Endothelial cell (in vitro differentiated cells): ENCODE measurements around the gene ZNF385B. TPM values are rescaled to one million over a fixed set of nuclear protein-coding genes. Genes with fewer than 3 reads are reported as not detected.

Experiments used
- DNase-seq: peaks from one replicate; pipeline ENCODE4 v3.0.0; 2021; ENCODE audit warnings: low spot score
- H3K27ac Mint-ChIP-seq: one replicate; pipeline ENCODE4 v1.8.0; 2021; ENCODE audit warnings: mixed read lengths, inconsistent platforms; ENCODE audit not compliant: unreplicated experiment
- H3K27me3 Mint-ChIP-seq: one replicate; pipeline ENCODE4 v1.8.0; 2021; ENCODE audit warnings: mild to moderate bottlenecking, moderate library complexity, mixed read lengths, inconsistent platforms; ENCODE audit not compliant: unreplicated experiment
- H3K36me3 Mint-ChIP-seq: one replicate; pipeline ENCODE4 v1.8.0; 2021; ENCODE audit warnings: mild to moderate bottlenecking, low read depth, mixed read lengths, inconsistent platforms; ENCODE audit not compliant: unreplicated experiment
- H3K4me1 Mint-ChIP-seq: one replicate; pipeline ENCODE4 v1.8.0; 2021; ENCODE audit warnings: mild to moderate bottlenecking, mixed read lengths, inconsistent platforms; ENCODE audit not compliant: unreplicated experiment
- H3K4me3 Mint-ChIP-seq: one replicate; pipeline ENCODE4 v1.8.0; 2021; ENCODE audit warnings: mild to moderate bottlenecking, mixed read lengths, inconsistent platforms; ENCODE audit not compliant: unreplicated experiment
- H3K9me3 Mint-ChIP-seq: one replicate; pipeline ENCODE4 v1.8.0; 2021; ENCODE audit warnings: mixed read lengths, inconsistent platforms; ENCODE audit not compliant: unreplicated experiment
- total RNA-seq: library from RNA; stranded (reverse); fragmentation: NEBNext Ultra II Directional; extraction: Animal tissue kit (Norgen Biotek cat#: 25700); gene quantifications from one replicate; pipeline ENCODE4 v1.2.1, GENCODE V29; 2021; ENCODE audit not compliant: unreplicated experiment
- TF ChIP-seq, protein P1 (sequence below): fragments of 200-600 bp; sonication (generic); IDR thresholded peaks from one replicate; pipeline ENCODE4 v1.5.0; 2021; ENCODE audit warnings: antibody characterized with exemption; ENCODE audit not compliant: unreplicated experiment

The ZNF385B gene
- total RNA-seq, 1 donor from 2014 or later = 0.49 TPM

DNA sequence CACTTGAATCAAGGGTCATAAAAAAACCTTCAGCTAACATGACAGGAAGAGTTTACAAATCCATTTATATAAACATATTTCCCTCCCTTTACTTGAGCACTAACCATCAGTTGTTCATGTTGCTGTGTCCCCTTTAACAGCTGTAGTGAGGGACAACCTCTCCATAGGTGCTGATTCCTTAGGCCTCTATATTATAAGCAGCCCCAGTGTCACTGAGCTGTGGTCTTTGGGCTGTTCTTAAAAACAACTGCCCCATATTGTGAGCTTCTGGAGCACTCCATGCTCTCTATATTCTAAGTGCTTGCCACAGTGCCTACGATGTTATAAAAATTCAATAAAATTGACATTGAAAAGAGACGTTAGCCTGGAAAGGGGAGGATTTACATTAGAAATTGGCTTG, 175.3 kb downstream of the ZNF385B start:
- Mint-ChIP-seq H3K27me3 (no peaks in the 10 kb centered on the region), H3K4me1 (peaks cover 4% of the 10 kb centered on the region), H3K36me3 (no peaks in the 10 kb centered on the region), H3K4me3 (no peak overlapping the region), H3K9me3 (no peaks in the 10 kb centered on the region), H3K27ac (no peak overlapping the region)
- no peak for DNase-seq
- TF ChIP-seq, protein P1, sequence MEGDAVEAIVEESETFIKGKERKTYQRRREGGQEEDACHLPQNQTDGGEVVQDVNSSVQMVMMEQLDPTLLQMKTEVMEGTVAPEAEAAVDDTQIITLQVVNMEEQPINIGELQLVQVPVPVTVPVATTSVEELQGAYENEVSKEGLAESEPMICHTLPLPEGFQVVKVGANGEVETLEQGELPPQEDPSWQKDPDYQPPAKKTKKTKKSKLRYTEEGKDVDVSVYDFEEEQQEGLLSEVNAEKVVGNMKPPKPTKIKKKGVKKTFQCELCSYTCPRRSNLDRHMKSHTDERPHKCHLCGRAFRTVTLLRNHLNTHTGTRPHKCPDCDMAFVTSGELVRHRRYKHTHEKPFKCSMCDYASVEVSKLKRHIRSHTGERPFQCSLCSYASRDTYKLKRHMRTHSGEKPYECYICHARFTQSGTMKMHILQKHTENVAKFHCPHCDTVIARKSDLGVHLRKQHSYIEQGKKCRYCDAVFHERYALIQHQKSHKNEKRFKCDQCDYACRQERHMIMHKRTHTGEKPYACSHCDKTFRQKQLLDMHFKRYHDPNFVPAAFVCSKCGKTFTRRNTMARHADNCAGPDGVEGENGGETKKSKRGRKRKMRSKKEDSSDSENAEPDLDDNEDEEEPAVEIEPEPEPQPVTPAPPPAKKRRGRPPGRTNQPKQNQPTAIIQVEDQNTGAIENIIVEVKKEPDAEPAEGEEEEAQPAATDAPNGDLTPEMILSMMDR = no peak

DNA sequence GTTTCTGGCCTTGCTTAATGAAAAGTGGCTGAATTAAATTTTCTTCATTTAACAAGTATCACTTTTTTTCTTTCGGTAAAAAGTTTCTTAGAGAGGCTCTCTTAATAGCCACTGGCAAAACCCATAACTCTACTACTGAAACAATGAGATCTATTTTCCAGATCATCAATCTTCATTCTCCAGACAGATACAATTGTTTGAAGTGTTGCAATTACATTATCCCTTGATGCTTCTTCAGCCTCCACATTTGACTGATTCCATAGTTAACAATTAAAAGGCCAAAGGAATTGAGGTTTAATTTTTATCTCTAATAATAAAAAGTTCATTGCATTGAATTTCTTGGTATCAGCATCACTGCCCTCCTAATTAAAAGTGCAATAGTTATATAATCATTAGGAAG, 176.3 kb downstream of the ZNF385B start:
- TF ChIP-seq, protein P1 = no peak

GRCh38 chr2:179682756-179683155, 178.7 kb downstream of the ZNF385B start:
- H3K9me3 Mint-ChIP-seq = no peaks in the 10 kb centered on the region
- TF ChIP-seq, protein P1 = no peak
- no peak for DNase-seq
- H3K27ac Mint-ChIP-seq = no peak overlapping the region
- H3K36me3 Mint-ChIP-seq = no peaks in the 10 kb centered on the region
- no peak overlapping the region for H3K4me3 Mint-ChIP-seq
- H3K4me1 Mint-ChIP-seq = peaks cover 9% of the 10 kb centered on the region
- no peaks in the 10 kb centered on the region for H3K27me3 Mint-ChIP-seq

More for the DNA sequence above, 176.3 kb downstream of the ZNF385B start:
- no peaks in the 10 kb centered on the region for H3K36me3 Mint-ChIP-seq
- no peak for DNase-seq
- no peak overlapping the region for H3K27ac Mint-ChIP-seq
- no peaks in the 10 kb centered on the region for H3K9me3 Mint-ChIP-seq
- no peaks in the 10 kb centered on the region for H3K27me3 Mint-ChIP-seq
- no peak overlapping the region for H3K4me3 Mint-ChIP-seq
- H3K4me1 Mint-ChIP-seq = peaks cover 4% of the 10 kb centered on the region

GRCh38 chr2:179677746-179678505, 183.5 kb downstream of the ZNF385B start:
- no peaks in the 10 kb centered on the region for H3K36me3 Mint-ChIP-seq
- no peak overlapping the region for H3K4me3 Mint-ChIP-seq
- no peak for DNase-seq
- H3K27ac Mint-ChIP-seq = no peak overlapping the region
- H3K4me1 Mint-ChIP-seq = peaks cover 9% of the 10 kb centered on the region
- no peaks in the 10 kb centered on the region for H3K27me3 Mint-ChIP-seq
- TF ChIP-seq, protein P1 = no peak
- no peaks in the 10 kb centered on the region for H3K9me3 Mint-ChIP-seq

- no peak for DNase-seq
- Mint-ChIP-seq H3K36me3 (no peaks in the 10 kb centered on the region), H3K9me3 (no peaks in the 10 kb centered on the region), H3K27me3 (no peaks in the 10 kb centered on the region), H3K27ac (no peak overlapping the region), H3K4me3 (no peak overlapping the region), H3K4me1 (peaks cover 7% of the 10 kb centered on the region)
- TF ChIP-seq, protein P1 = no peak
Observed at GRCh38 chr2:179677077-179677688, 184.2 kb downstream of the ZNF385B start.
